Measurements from ENCODE around the gene MYD88. TPM values are rescaled to one million over a fixed set of nuclear protein-coding genes. Genes with fewer than 3 reads are reported as not detected.

The MYD88 gene
- total and polyA plus RNA-seq, 8 donors = 7.2 to 20.2 (median 9.9) TPM

- ATAC-seq = no peak
- Histone ChIP-seq H3K4me3 (no peak overlapping the region), H3K9me3 (no peaks in the 10 kb centered on the region), H3K4me1 (peaks cover 7 to 16% (median 10%) of the 10 kb centered on the region in 3 donors), H3K27me3 (no peaks in the 10 kb centered on the region), H3K36me3 (peaks cover 0 to 77% (median 57%) of the 10 kb centered on the region in 3 donors), H3K27ac (no peak overlapping the region)
- DNase-seq = peak in 2 of 6 donors; percentile 1 to 10
- intact Hi-C loops (cut with DNase I) = no loop called here
- WGBS, 2 donors = 84 to 88% methylated on average over 5 of the region's 5 CpGs
- no peak for TF ChIP-seq CTCF (IDR thresholded peaks at IDR 0.05)
- FAIRE-seq = no peak
These were observed 9.4 kb upstream of the MYD88 start for GRCh38 chr3:38129058-38129457.

GRCh38 chr3:38130631-38131065 is 7.8 kb upstream of the MYD88 start:
- WGBS, 2 donors = 66 to 69% methylated on average over 3 of the region's 3 CpGs
- no peak for ATAC-seq
- no peaks in the 10 kb centered on the region for H3K27me3 ChIP-seq
- H3K36me3 ChIP-seq = peaks cover 0 to 65% (median 47%) of the 10 kb centered on the region in 3 donors
- no peaks in the 10 kb centered on the region for H3K9me3 ChIP-seq
- TF ChIP-seq CTCF (IDR thresholded peaks at IDR 0.05) = no peak
- H3K4me3 ChIP-seq = no peak overlapping the region
- peak in 1 of 6 donors; percentile 3 for DNase-seq
- intact Hi-C loops (cut with DNase I) = no loop called here
- peaks cover 22 to 32% (median 26%) of the 10 kb centered on the region in 3 donors for H3K4me1 ChIP-seq
- FAIRE-seq = no peak
- no peak overlapping the region for H3K27ac ChIP-seq

- 75 to 76% methylated on average over 6 of the region's 6 CpGs for WGBS, 2 donors
- no peak for FAIRE-seq
These were observed 6.7 kb upstream of the MYD88 start for GRCh38 chr3:38131621-38132369.

GRCh38 chr3:38133209-38133556 is 5.3 kb upstream of the MYD88 start:
- H3K36me3 ChIP-seq = peaks cover 0 to 40% (median 22%) of the 10 kb centered on the region in 3 donors

More at GRCh38 chr3:38131621-38132369, 6.7 kb upstream of the MYD88 start:
- DNase-seq (peak in 1 of 6 donors; percentile 20), ATAC-seq (no peak)
- H3K4me1 ChIP-seq = peaks cover 25 to 34% (median 28%) of the 10 kb centered on the region in 3 donors
- intact Hi-C loops (cut with DNase I) = no loop called here
- TF ChIP-seq CTCF (IDR thresholded peaks at IDR 0.05) = no peak
- H3K9me3 ChIP-seq = no peaks in the 10 kb centered on the region
- peaks cover 0 to 54% (median 36%) of the 10 kb centered on the region in 3 donors for H3K36me3 ChIP-seq
- H3K27me3 ChIP-seq = no peaks in the 10 kb centered on the region
- H3K4me3 ChIP-seq = no peak overlapping the region
- peak overlapping the region in 2 of 4 donors; percentile 50 to 72 for H3K27ac ChIP-seq

More at GRCh38 chr3:38133209-38133556, 5.3 kb upstream of the MYD88 start:
- intact Hi-C loops (cut with DNase I) = no loop called here
- Histone ChIP-seq H3K4me3 (no peak overlapping the region), H3K9me3 (no peaks in the 10 kb centered on the region), H3K27ac (peak overlapping the region; percentile 34 to 76 (median 61)), H3K27me3 (no peaks in the 10 kb centered on the region), H3K4me1 (peaks cover 25 to 38% (median 34%) of the 10 kb centered on the region in 3 donors)
- no peak for DNase-seq
- WGBS, 2 donors = 34 to 51% methylated on average over 3 of the region's 3 CpGs
- no peak for ATAC-seq
- FAIRE-seq = no peak
- TF ChIP-seq CTCF (IDR thresholded peaks at IDR 0.05) = no peak
